DMS114 treated with DMSO at 0.1 percent for 48 hours (cell line): ENCODE data around the gene HOXD8.

Experiments
- DNase-seq: peaks from one replicate; lab custom pipeline; 2025; ENCODE audit not compliant: unreplicated experiment; lab: John Stamatoyannopoulos, UW

The HOXD8 gene

DNA sequence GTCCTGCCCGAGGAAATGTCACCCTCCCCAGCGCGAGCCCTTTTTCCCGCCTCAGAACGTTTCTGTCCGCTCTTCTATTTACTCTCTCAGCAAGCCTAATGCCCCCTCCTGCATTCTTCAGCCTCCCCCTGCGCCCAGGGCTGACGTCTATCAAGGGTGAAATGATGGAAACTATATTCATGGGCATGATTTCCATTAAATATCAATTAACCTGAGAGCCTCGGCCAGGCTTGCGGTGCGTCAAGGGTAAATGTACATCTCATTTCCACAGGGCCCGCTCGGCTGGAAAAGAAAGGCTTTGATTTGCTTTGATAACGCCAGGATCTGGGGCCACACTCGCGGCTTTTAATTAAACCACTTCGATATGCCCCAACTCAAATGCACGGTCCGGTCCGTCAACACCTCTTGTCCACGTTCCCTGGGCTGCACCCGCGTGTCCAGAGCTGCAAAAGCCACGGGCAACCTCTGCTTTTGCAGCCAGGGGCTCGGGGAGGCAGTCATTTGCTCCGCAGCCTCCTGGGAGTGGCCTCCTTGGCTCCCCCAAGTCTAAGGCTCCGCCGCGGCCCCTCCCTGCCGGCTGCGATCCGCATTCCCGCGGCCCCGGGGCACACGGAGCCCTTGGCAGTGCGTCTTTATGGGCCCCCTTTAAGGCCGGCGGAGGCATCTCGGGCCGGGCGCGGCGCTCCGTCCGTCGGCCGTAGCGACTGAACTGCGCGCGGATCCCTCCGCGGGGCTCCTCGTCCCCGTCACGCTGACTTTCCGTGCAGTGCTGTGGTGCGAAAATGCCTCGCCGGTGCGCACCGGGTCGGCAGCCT, at the start of gene HOXD8:
Gene HOXD8, plus strand, starts transcription at position 724 of the 815 bp plus-strand sequence. CDS start 662 bp downstream, outside the sequence.
- peak; percentile 50 for DNase-seq

DNA sequence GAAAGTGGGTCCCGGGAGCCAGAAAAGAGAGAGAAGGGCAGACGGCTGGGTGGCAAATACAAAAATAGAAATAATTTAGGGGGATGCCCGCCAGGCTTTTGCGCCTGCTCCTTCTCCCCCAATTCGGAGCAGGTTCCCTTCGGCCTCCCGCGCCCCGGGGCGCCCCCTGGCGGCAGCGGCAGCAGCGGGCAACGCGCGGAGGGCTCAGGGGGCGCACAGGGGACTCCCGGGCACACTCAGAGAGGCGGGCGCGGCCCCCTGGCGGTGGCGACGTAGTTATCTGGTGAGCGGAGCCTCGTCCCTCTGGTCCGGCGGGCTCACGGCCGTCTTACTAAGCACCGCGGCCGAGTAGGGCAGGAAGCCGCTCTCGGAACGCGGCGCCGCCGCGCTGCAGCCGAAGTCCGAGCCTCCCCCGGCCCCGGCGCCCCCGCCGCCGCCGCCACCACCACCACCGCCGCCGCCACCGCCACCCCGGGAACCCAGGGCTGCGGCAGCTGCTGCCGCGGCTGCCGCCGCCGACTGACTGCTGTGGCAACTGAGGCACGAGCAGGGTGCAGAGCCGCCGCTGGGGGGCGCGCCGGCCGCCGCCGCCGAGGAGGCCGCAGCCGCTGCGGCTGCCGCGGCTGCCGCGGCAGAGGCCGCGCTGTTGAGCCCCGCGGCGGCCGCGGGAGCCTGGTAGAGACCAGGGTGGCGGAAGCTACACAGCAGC, 49.5 kb upstream of the HOXD8 start:
- DNase-seq: peak; percentile 20

- no peak for DNase-seq
These were observed 48.7 kb upstream of the HOXD8 start for GRCh38 chr2:176080540-176081375.

DNA sequence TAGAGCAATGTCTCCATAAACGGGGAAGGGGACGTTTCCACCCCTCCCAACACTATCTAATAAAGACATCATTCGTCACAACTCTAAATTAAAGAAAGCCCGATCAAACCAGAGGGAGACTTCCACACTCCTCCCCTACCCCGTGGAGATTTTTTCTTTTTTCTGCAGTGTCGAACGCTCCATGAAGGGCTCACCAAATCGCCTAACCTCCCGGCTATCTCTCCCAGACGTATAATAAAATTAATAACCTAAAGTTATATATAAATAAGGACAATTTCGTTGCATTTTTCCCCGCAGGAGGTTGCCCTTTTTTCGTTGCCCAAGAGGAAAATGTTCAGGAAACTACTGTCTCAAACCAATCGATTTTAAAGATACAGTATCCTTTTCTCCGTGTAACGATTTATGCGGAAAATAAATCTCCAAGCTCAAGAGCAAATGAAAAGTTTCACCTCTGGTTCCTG, 48.1 kb upstream of the HOXD8 start:
- no peak for DNase-seq

DNA sequence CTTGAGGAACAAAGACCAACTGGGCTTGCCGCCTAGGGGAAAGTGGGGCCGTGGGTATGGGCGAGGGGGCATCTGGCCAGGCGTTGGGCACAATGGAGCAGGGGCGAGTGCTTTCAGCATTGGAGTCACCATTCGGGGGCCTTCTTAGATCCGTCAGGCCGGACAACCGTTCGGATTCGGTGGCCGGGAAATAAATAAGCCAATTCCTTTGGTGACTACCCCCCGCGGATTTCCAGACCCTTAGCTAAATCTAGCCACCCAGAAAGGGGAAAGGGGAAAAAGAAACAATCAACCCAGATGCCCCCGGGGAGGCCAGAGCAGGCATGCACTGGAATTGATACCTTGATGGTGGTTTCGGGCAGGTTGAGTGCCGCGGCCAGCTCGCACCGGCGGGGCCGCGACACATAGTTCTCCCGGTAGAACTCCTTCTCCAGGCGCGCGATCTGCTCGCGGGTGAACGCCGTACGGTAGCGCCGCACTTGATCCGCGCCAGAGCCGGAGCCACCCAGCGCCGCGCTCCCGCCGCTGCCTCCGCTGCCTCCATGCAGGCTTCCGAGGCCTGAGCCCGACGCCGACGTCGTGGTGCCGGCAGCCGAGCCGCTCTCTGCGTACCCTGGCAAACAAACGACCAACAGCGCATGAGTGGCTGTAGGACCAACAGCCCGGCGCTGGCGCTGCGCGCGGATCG, 47.5 kb upstream of the HOXD8 start:
- peak; percentile 21 for DNase-seq

DNA sequence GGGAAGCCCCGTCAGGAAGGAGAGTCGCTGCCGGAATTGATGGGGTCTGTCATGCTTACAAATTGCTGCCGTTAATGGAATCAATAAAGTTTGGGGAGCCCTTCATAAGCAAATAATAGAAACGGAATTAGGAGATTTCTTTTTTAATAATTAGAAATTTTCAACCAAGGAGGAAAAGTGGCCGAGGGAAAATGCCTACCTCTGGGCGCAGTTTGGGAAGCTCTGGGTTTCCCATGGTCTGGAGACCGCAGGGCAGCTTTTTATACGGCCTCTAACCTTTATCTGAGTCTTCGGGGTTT, 47.0 kb upstream of the HOXD8 start:
- no peak for DNase-seq

GRCh38 chr2:176082824-176083751, 46.4 kb upstream of the HOXD8 start:
- peak; percentile 18 for DNase-seq

DNA sequence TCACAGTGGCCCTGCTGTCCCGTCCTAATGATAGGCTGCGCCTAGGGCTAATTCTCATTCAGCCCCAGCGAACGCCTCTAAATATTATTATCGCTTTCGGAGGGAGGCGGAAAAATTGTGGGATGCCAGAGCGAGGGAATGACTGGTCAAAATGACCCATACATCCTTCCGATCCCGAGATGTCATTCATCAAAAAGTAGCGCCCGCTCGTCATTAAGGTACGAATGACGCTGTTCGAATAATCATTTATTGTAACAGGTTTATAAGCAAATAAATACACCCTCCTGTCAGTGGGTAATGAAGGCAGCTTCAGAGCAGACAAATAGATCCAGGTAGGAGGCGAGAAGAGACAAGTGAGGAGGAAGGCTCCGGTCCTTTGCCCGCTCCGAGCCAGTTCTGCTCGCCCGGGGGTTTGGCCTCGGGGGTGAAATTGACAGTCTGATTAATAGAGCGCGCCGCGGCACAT, 45.7 kb upstream of the HOXD8 start, which contains the start of gene EVX2:
Gene EVX2, minus strand, starts transcription at position 167 of the 466 bp plus-strand sequence. CDS start 186 bp downstream, outside the sequence.
- DNase-seq: no peak

DNA sequence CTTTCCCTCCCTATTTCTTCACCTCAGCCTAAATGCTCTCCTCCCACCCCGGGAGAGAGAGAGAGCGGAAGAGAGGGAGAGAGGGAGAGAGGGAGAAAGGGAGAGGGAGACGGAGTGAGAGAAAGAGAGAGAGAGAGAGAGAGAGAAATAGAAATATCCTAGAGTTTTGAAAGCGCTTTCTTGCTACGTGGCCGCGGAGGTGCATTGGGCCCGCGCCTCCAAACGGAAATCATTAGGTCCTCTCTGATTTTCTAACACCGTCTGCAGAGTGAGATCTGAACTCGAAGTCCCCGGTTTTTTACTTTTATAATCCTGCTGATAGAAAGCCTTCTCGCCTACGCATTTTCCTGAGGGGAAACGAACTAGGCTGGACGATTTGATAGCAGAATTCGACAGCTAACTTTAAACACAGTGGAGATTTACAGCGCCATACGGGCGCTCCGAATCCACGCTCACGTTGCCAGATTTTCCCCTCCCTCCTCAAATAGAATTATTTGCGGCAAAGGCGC, 44.8 kb upstream of the HOXD8 start:
- DNase-seq: no peak

DNA sequence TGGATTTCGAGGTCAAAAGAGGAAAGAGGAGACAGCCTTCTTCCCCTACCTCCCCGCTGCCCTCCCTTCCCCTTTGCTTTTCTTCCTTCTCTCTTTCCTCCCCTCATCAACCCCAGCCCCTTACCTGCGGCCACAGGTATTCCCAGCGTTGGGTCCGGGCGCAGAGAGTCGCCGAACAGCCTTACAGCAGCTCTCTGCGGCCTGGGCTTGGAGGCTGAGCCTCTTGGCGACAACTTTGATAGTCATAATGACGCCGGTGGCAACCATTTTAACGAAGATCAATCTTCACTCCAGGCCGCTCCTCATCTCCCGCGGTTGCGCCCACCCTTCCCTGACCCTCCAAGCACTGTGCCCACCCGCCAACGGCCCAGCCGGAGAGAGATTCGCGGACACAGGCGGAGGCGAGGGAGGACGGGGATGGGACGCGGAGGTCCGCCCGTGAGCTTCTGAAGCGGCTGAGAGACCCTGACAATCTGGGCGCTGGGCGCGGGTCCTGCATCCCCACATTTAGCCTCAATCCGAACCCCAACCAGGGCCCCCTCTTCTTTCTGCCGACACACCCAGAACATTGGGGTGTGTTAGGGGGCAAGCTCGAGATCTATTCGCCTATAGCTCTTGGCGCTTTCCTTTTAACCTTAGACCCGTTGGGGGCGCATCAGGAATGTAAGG, 44.3 kb upstream of the HOXD8 start:
- no peak for DNase-seq

DNA sequence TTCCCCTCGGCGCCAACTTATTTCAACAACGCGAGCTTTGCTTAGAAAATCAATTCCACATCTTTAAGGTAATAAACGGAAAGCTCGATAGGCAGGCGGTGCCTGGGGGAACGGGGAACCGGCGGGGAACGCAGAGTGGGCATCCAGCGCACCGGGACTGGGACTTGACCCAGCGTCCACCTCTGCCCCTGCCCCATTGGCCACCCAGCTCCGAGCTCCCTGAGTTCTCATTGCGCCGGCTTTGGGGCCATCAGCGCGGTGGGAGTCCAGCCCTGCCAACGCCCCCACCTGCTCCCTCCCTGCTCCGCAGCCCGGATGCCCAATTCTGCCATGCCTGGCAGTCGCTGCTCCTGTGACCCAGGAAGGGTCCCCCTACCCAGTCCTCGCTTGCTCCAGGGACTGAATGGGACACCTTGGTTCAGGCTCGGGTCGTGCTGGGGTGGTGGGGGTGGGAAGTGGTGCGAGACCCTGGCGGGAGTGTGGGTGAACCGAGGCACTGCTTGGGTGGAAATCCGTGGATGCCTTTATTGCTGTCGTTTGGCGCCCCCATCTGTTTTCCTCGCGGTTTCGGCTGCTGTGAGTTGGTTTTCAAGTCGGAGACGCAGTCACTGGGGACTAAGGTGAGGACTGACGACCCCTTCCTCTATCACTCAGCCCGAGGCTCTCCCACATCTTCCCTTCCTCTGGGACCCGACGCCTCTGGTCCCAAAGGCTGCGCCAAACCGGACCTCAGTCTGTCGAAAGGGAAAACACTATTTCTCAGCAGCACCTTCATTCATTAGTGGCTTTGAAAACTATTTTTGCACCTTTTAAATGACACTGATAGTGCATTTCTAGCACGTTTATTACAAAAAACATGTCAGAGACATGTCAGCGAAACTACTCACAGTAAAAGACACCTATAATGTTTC, 43.4 kb upstream of the HOXD8 start:
- DNase-seq: peak; percentile 22

DNA sequence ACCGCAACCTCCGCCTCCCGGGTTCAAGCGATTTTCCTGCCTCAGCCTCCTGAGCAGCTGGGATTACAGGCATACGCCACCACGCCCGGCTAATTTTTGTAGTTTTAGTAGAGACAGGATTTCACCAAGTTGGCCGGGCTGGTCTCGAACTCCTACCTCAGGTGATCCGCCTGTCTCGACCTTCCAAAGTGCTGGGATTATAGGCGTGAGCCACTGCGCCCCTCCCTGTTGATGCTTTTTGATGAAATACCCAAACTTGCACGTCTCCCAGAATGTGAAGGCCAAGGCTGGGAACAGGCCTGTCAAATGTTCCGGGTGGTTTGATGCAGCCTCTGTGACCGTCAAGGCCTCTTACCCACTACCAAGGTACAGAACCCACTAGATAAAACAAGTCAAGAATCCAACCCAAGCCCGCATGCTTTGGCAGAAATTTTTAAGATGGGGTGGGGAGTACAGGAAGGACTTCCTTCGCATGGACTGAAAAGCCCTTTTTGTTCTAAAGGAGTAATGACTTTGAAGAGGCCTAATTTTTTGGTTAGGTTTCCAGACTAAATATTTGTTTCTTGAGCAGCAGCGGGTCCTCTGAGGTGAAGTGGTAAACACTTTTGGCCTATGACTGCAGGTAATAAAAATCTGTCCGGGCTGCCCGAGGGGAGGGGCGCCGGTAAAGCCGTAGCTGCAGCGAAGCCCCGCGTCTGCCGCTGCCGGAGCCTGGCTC, 42.0 kb upstream of the HOXD8 start:
- no peak for DNase-seq

DNA sequence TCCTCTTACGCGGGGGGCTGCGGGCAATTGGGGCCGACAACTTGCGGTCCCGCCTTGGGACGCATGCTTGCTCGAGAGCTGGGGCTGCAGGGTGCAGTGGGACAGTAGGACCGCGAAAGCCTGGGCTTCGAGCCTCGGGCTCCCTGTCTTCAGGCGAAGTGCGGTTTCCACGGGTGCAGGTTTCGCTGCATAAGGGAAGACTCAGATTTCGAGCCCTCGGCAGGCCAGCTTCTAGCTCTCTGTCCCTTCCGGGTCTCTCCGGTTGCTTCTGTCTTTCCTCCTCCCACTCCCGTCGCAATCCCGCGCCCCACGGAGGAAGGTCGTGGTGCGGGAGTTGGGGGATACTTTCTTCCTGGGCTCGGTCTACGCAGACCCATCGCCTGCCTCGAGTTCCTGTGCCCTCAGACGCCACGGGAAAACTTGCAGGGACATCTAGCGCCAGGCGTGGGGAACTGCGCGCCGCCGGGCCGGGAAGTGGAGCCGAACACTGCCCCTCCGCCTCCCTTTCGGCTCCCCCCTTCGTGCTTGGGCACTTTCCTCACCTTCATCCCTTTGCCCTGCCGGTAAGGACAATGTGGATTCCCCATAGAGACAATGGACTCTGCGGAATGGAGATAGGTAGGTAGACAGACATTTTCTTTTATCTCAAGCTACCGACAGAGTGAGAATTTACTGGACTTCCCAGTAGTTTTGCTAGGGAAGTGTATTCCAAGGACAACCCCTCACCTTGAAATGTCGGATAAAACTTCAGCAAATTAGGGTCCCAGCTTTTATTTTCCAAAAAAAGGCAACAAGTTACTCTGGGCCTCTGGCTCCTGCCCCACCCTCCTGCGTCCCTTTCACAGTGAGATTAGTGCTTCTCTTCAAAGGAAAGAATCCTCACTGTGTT, 41.2 kb upstream of the HOXD8 start:
- DNase-seq: no peak

GRCh38 chr2:176088937-176089842, 40.3 kb upstream of the HOXD8 start:
- DNase-seq: no peak

DNA sequence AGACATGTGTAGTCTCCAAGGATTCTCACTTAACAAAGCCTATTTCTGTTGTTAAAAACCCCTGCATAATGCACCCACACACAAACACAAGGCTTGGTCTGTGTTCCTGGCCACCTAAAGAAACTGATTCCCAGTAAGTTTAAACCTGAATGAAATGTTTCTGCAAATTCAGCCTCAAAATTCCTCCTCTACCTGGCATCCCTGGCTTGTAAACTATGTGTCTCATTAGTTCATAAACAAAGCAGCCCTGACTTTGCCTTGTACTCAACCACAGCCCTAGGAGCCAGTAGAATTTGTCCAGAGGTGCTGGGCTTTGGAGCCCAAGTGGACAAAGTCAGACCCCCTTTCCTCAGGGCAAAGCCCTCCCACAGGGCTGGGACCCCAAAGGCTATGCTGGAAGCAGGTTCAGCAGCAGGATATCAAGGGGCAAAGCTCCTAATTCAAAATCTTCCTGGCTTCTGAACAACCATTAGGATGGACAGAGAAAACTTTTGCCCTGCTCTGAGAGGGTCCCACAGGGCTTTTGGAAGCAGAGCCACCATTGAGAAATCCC, 39.6 kb upstream of the HOXD8 start:
- DNase-seq: no peak
